ENCODE measurements around the gene GPR89A.
"Not testable (repeated sequence)": the region's sequence is repeated elsewhere in the genome, so short reads cannot be mapped to it uniquely, and the experiment has no call there.

- not testable (repeated sequence) for TF ChIP-seq SUZ12 (IDR thresholded peaks at IDR 0.05; ENCODE audit: extremely low read depth, insufficient read depth, insufficient read length); YY1 (IDR thresholded peaks at IDR 0.05; ENCODE audit: insufficient read depth, insufficient read length); ZNF274 (IDR thresholded peaks at IDR 0.05; ENCODE audit: low read depth, low read length)
These were observed 28.4 kb downstream of the GPR89A start for GRCh38 chr1:145636237-145636636.

Measured in NT2/D1 (cell line).